ENCODE results near the gene FAM76A. TPM values are rescaled to one million over a fixed set of nuclear protein-coding genes. Genes with fewer than 3 reads are reported as not detected.
A peak's percentile ranks its signal among the peaks of the same experiment; 100 is the strongest.
"Not testable (repeated sequence)": the region's sequence is repeated elsewhere in the genome, so short reads cannot be mapped to it uniquely, and the experiment has no call there.

FAM76A gene
- total RNA-seq, result 9.9 and 13.1 TPM in 2 replicates

GRCh38 chr1:27725374-27726172 is at the start of gene FAM76A:
TSS of gene FAM76A (plus strand) at chr1:27725961. CDS start at chr1:27726081, 120 bp downstream.
- intact Hi-C loops (cut with micrococcal nuclease), result loop anchor here (1.0 to 10.0 kb wide), 10 partner anchors 48 to 491 kb away; partner anchors contain the start of genes AHDC1, EYA3, GPR3 and IFI6
- Mint-ChIP-seq H3K9me3 (no peaks in the 10 kb centered on the region), H3K4me1 (ENCODE audit: low read depth) (peaks cover 29% of the 10 kb centered on the region), H3K4me3 (peak within 1 kb of the TSS; percentile 86), H3K36me3 (ENCODE audit: low read depth) (peaks cover 11% of the 10 kb centered on the region), H3K27me3 (ENCODE audit: insufficient read depth) (no peaks in the 10 kb centered on the region), H3K27ac (peak within 1 kb of the TSS; percentile 97)
- peak; percentile 99 for DNase-seq (ENCODE audit: low spot score)

GRCh38 chr1:27676410-27676809 is 49.4 kb upstream of the FAM76A start:
- peaks cover 19% of the 10 kb centered on the region for H3K9me3 Mint-ChIP-seq
- no peak overlapping the region for H3K27ac Mint-ChIP-seq
- no peaks in the 10 kb centered on the region for H3K36me3 Mint-ChIP-seq (ENCODE audit: low read depth)
- H3K4me3 Mint-ChIP-seq, result no peak overlapping the region
- DNase-seq (ENCODE audit: low spot score), result no peak
- H3K4me1 Mint-ChIP-seq (ENCODE audit: low read depth), result peaks cover 7% of the 10 kb centered on the region
- no peaks in the 10 kb centered on the region for H3K27me3 Mint-ChIP-seq (ENCODE audit: insufficient read depth)
- intact Hi-C loops (cut with micrococcal nuclease), result no loop called here

GRCh38 chr1:27678747-27679146 is 47.0 kb upstream of the FAM76A start:
- intact Hi-C loops (cut with micrococcal nuclease), result no loop called here
- peaks cover 2% of the 10 kb centered on the region for H3K27me3 Mint-ChIP-seq (ENCODE audit: insufficient read depth)
- no peak overlapping the region for H3K27ac Mint-ChIP-seq
- no peak overlapping the region for H3K4me3 Mint-ChIP-seq
- DNase-seq (ENCODE audit: low spot score), result no peak
- H3K4me1 Mint-ChIP-seq (ENCODE audit: low read depth), result no peaks in the 10 kb centered on the region
- H3K9me3 Mint-ChIP-seq, result peaks cover 33% of the 10 kb centered on the region
- peaks cover 2% of the 10 kb centered on the region for H3K36me3 Mint-ChIP-seq (ENCODE audit: low read depth)

- H3K9me3 Mint-ChIP-seq, result peaks cover 33% of the 10 kb centered on the region
- DNase-seq (ENCODE audit: low spot score); H3K36me3 Mint-ChIP-seq (ENCODE audit: low read depth); H3K27ac Mint-ChIP-seq; H3K4me3 Mint-ChIP-seq; H3K27me3 Mint-ChIP-seq (ENCODE audit: insufficient read depth); intact Hi-C loops (cut with micrococcal nuclease); H3K4me1 Mint-ChIP-seq (ENCODE audit: low read depth): not testable (repeated sequence)
Observed at GRCh38 chr1:27680225-27680791, 45.5 kb upstream of the FAM76A start.

- intact Hi-C loops (cut with micrococcal nuclease); H3K27me3 Mint-ChIP-seq (ENCODE audit: insufficient read depth); H3K4me1 Mint-ChIP-seq (ENCODE audit: low read depth); H3K36me3 Mint-ChIP-seq (ENCODE audit: low read depth); DNase-seq (ENCODE audit: low spot score); H3K4me3 Mint-ChIP-seq; H3K27ac Mint-ChIP-seq: not testable (repeated sequence)
- H3K9me3 Mint-ChIP-seq, result peaks cover 33% of the 10 kb centered on the region
Observed at GRCh38 chr1:27681580-27681979, 44.2 kb upstream of the FAM76A start.

- no peak for DNase-seq (ENCODE audit: low spot score)
- Mint-ChIP-seq H3K36me3 (ENCODE audit: low read depth) (peaks cover 2% of the 10 kb centered on the region), H3K4me1 (ENCODE audit: low read depth) (no peaks in the 10 kb centered on the region), H3K27ac (no peak overlapping the region), H3K4me3 (no peak overlapping the region), H3K9me3 (peaks cover 33% of the 10 kb centered on the region), H3K27me3 (ENCODE audit: insufficient read depth) (peaks cover 2% of the 10 kb centered on the region)
- intact Hi-C loops (cut with micrococcal nuclease), result no loop called here
Observed at GRCh38 chr1:27682351-27682944, 43.3 kb upstream of the FAM76A start.

- peaks cover 3% of the 10 kb centered on the region for H3K4me1 Mint-ChIP-seq (ENCODE audit: low read depth)
- DNase-seq (ENCODE audit: low spot score), result no peak
- H3K27ac Mint-ChIP-seq, result no peak overlapping the region
- H3K36me3 Mint-ChIP-seq (ENCODE audit: low read depth), result peaks cover 2% of the 10 kb centered on the region
- intact Hi-C loops (cut with micrococcal nuclease), result no loop called here
- H3K9me3 Mint-ChIP-seq, result peaks cover 28% of the 10 kb centered on the region
- H3K27me3 Mint-ChIP-seq (ENCODE audit: insufficient read depth), result peaks cover 2% of the 10 kb centered on the region
- H3K4me3 Mint-ChIP-seq, result no peak overlapping the region
Observed at GRCh38 chr1:27684176-27684575, 41.6 kb upstream of the FAM76A start.

- intact Hi-C loops (cut with micrococcal nuclease), result no loop called here
- Mint-ChIP-seq H3K27me3 (ENCODE audit: insufficient read depth) (peaks cover 8% of the 10 kb centered on the region), H3K4me3 (no peak overlapping the region), H3K4me1 (ENCODE audit: low read depth) (peaks cover 18% of the 10 kb centered on the region), H3K27ac (no peak overlapping the region), H3K36me3 (ENCODE audit: low read depth) (peaks cover 2% of the 10 kb centered on the region), H3K9me3 (peaks cover 14% of the 10 kb centered on the region)
- DNase-seq (ENCODE audit: low spot score), result no peak
Observed at GRCh38 chr1:27686223-27686990, 39.4 kb upstream of the FAM76A start.

- intact Hi-C loops (cut with micrococcal nuclease), result no loop called here
- Mint-ChIP-seq H3K4me3 (no peak overlapping the region), H3K4me1 (ENCODE audit: low read depth) (peaks cover 18% of the 10 kb centered on the region), H3K9me3 (peaks cover 8% of the 10 kb centered on the region), H3K27me3 (ENCODE audit: insufficient read depth) (peaks cover 8% of the 10 kb centered on the region), H3K27ac (no peak overlapping the region), H3K36me3 (ENCODE audit: low read depth) (peaks cover 2% of the 10 kb centered on the region)
- no peak for DNase-seq (ENCODE audit: low spot score)
Observed at GRCh38 chr1:27687906-27688305, 37.9 kb upstream of the FAM76A start.

- H3K4me3 Mint-ChIP-seq, result peak overlapping the region; percentile 27
- peaks cover 18% of the 10 kb centered on the region for H3K4me1 Mint-ChIP-seq (ENCODE audit: low read depth)
- no peak for DNase-seq (ENCODE audit: low spot score)
Observed at GRCh38 chr1:27689423-27690173, 36.2 kb upstream of the FAM76A start.

GRCh38 chr1:27690183-27690582 is 35.6 kb upstream of the FAM76A start:
- Mint-ChIP-seq H3K36me3 (ENCODE audit: low read depth) (peaks cover 2% of the 10 kb centered on the region), H3K4me3 (no peak overlapping the region), H3K9me3 (peaks cover 7% of the 10 kb centered on the region), H3K27ac (peak overlapping the region; percentile 56), H3K4me1 (ENCODE audit: low read depth) (peaks cover 18% of the 10 kb centered on the region), H3K27me3 (ENCODE audit: insufficient read depth) (peaks cover 15% of the 10 kb centered on the region)
- no peak for DNase-seq (ENCODE audit: low spot score)
- intact Hi-C loops (cut with micrococcal nuclease), result no loop called here

More at GRCh38 chr1:27689423-27690173, 36.2 kb upstream of the FAM76A start:
- Mint-ChIP-seq H3K27ac (peak overlapping the region; percentile 56), H3K36me3 (ENCODE audit: low read depth) (peaks cover 2% of the 10 kb centered on the region), H3K9me3 (peaks cover 7% of the 10 kb centered on the region), H3K27me3 (ENCODE audit: insufficient read depth) (peaks cover 15% of the 10 kb centered on the region)
- intact Hi-C loops (cut with micrococcal nuclease), result no loop called here

GRCh38 chr1:27696835-27697234 is 28.9 kb upstream of the FAM76A start:
- DNase-seq (ENCODE audit: low spot score); H3K4me3 Mint-ChIP-seq; H3K27me3 Mint-ChIP-seq (ENCODE audit: insufficient read depth); intact Hi-C loops (cut with micrococcal nuclease); H3K9me3 Mint-ChIP-seq; H3K4me1 Mint-ChIP-seq (ENCODE audit: low read depth); H3K36me3 Mint-ChIP-seq (ENCODE audit: low read depth); H3K27ac Mint-ChIP-seq: not testable (repeated sequence)
